Esophagus squamous epithelium (tissue), 4 donors: ENCODE data around the gene SGTB.
"Not testable (repeated sequence)": the region's sequence is repeated elsewhere in the genome, so short reads cannot be mapped to it uniquely, and the experiment has no call there.

ENCODE experiments used
- CTCF ChIP-seq, 6 experiments: fragments of 450-650 bp in 4 of 6; fragments of 200-600 bp in 2 of 6; sonication (generic) in 2 of 6; IDR thresholded peaks; one replicate each; pipeline ENCODE4 v1.5.1; 2016 to 2019; ENCODE audit warnings: antibody characterized with exemption in 6 of 6, mild to moderate bottlenecking in 4 of 6, moderate library complexity in 4 of 6
- POLR2A ChIP-seq, 4 donors: fragments of 450-650 bp; IDR thresholded peaks; one replicate each; pipeline ENCODE4 v1.6.1; 2017; ENCODE audit warnings: antibody characterized with exemption in 4 of 4, mild to moderate bottlenecking in 4 of 4, moderate library complexity in 3 of 4

GRCh38 chr5:65734196-65734775, 12.4 kb upstream of the SGTB start:
- not testable (repeated sequence) for TF ChIP-seq CTCF, POLR2A (IDR thresholded peaks at IDR 0.05)
